HepG2 (cell line): ENCODE results near the gene CENPP. TPM values are rescaled to one million over a fixed set of nuclear protein-coding genes. Genes with fewer than 3 reads are reported as not detected.

ENCODE experiments used
- CSRNP2 ChIP-seq: sonication (generic); formaldehyde crosslinking; conservative IDR thresholded peaks from 2 replicates; pipeline ENCODE4 v1.8.0; 2022; ENCODE audit warnings: low read depth, missing genetic modification reagents
- E2F1 ChIP-seq: sonication (generic); formaldehyde crosslinking; IDR thresholded peaks from 2 replicates; pipeline ENCODE4 v1.5.0; 2020; ENCODE audit warnings: missing genetic modification reagents
- EEA1 ChIP-seq: sonication (generic); formaldehyde crosslinking; IDR thresholded peaks from 2 replicates; pipeline ENCODE4 v1.5.1; 2020; ENCODE audit warnings: mild to moderate bottlenecking, missing genetic modification reagents, borderline replicate concordance
- FOSL1 ChIP-seq: sonication (generic); formaldehyde crosslinking; IDR thresholded peaks from 2 replicates; pipeline ENCODE4 v1.9.0; 2021; ENCODE audit warnings: missing genetic modification reagents, borderline replicate concordance
- FOXJ3 ChIP-seq: sonication (generic); formaldehyde crosslinking; IDR thresholded peaks from 2 replicates; pipeline ENCODE4 v1.4.0; 2020; ENCODE audit warnings: missing genetic modification reagents, mild to moderate bottlenecking, borderline replicate concordance
- FOXP1 ChIP-seq, 2 experiments: fragments of 450-650 bp in 1 of 2; IDR thresholded peaks; 2 replicates each; pipeline ENCODE4 v1.6.1; 2017 to 2018; ENCODE audit warnings: antibody characterized with exemption in 1 of 2
- GMEB1 ChIP-seq: sonication (generic); formaldehyde crosslinking; IDR thresholded peaks from 2 replicates; pipeline ENCODE4 v1.5.1; 2020; ENCODE audit warnings: missing genetic modification reagents, mild to moderate bottlenecking, borderline replicate concordance
- MAFK ChIP-seq, 2 experiments: IDR thresholded peaks in 1 of 2; conservative IDR thresholded peaks in 1 of 2; 2 replicates each; pipeline ENCODE4 v1.6.1; 2011; ENCODE audit warnings: improper control_type of control experiment in 2 of 2, low read length in 2 of 2
- NKX3-1 ChIP-seq: sonication (generic); formaldehyde crosslinking; IDR thresholded peaks from 2 replicates; pipeline ENCODE4 v1.5.0; 2020; ENCODE audit warnings: missing genetic modification reagents
- PHF5A ChIP-seq: IDR thresholded peaks from one replicate; pipeline ENCODE4 v1.6.1; 2018; ENCODE audit warnings: low read depth, missing genetic modification reagents; ENCODE audit not compliant: unreplicated experiment
- SAFB2 ChIP-seq: sonication (generic); formaldehyde crosslinking; IDR thresholded peaks from 2 replicates; pipeline ENCODE4 v1.5.1; 2020; ENCODE audit warnings: missing genetic modification reagents, low read depth, mild to moderate bottlenecking, borderline replicate concordance
- STAG1 ChIP-seq: sonication (generic); formaldehyde crosslinking; IDR thresholded peaks from 2 replicates; pipeline ENCODE4 v1.4.0; 2020; ENCODE audit warnings: missing genetic modification reagents
- TSC22D2 ChIP-seq: sonication (generic); formaldehyde crosslinking; IDR thresholded peaks from 2 replicates; pipeline ENCODE4 v1.5.1; 2020; ENCODE audit warnings: missing genetic modification reagents, mild to moderate bottlenecking, borderline replicate concordance
- ZBTB33 ChIP-seq: sonication (generic); formaldehyde crosslinking; IDR thresholded peaks from 2 replicates; pipeline ENCODE4 v1.4.0; 2020; ENCODE audit warnings: missing genetic modification reagents
- ZFX ChIP-seq: sonication (generic); formaldehyde crosslinking; IDR thresholded peaks from 2 replicates; pipeline ENCODE4 v1.4.0; 2020; ENCODE audit warnings: mild to moderate bottlenecking, low read depth, missing genetic modification reagents, moderate library complexity
- ZNF496 ChIP-seq: sonication (generic); formaldehyde crosslinking; IDR thresholded peaks from 2 replicates; pipeline ENCODE4 v1.8.1; 2023; ENCODE audit warnings: mild to moderate bottlenecking, moderate library complexity, missing genetic modification reagents; ENCODE audit not compliant: insufficient replicate concordance
- ZNF567 ChIP-seq: sonication (generic); formaldehyde crosslinking; IDR thresholded peaks from 2 replicates; pipeline ENCODE4 v1.8.1; 2023; ENCODE audit warnings: mild to moderate bottlenecking, missing genetic modification reagents, borderline replicate concordance
- ZNF569 ChIP-seq: sonication (generic); formaldehyde crosslinking; IDR thresholded peaks from 2 replicates; pipeline ENCODE4 v1.5.0; 2020; ENCODE audit warnings: mild to moderate bottlenecking, missing genetic modification reagents, moderate library complexity, borderline replicate concordance
- ZNF710 ChIP-seq: sonication (generic); formaldehyde crosslinking; IDR thresholded peaks from 2 replicates; pipeline ENCODE4 v1.5.0; 2020; ENCODE audit warnings: mild to moderate bottlenecking, missing genetic modification reagents, borderline replicate concordance
- ZNF788 ChIP-seq: sonication (generic); formaldehyde crosslinking; IDR thresholded peaks from 2 replicates; pipeline ENCODE4 v1.5.0; 2020; ENCODE audit warnings: mild to moderate bottlenecking, missing genetic modification reagents, borderline replicate concordance
- polyA plus RNA-seq, 8 experiments: library from polyadenylated mRNA; depleted of rRNA in 3 of 8; stranded (reverse) in 7 of 8; unstranded in 1 of 8; fragments of >200 nt; fragmentation: Illumina TruSeq in 4 of 8; extraction: Trizol in 4 of 8; gene quantifications; 2 replicates each; pipeline versions ENCODE4 v1.2.1 to v1.2.3, GENCODE V29; 2011 to 2016; ENCODE audit warnings: low read depth in 4 of 8, missing spikeins in 1 of 8, mixed read lengths in 1 of 8; ENCODE audit not compliant: insufficient read depth in 1 of 8
- total RNA-seq, 5 experiments: library from RNA; depleted of rRNA; stranded (reverse); fragments of >200 nt; fragmentation: Illumina TruSeq; extraction: Trizol; gene quantifications; 2 replicates each; pipeline ENCODE4 v1.2.3, GENCODE V29; 2016; ENCODE audit warnings: low read depth in 1 of 5

The CENPP gene
- total and polyA plus RNA-seq, 2 of the 13 experiments (the other 11 are each of a cell fraction or from before 2014, with no cell fraction given), result 2.0 to 11.4 TPM

GRCh38 chr9:92615790-92616189, 290.0 kb downstream of the CENPP start (continued):
- TF ChIP-seq ZBTB33 (CRISPR knock-in tag), result no peak
- no peak for TF ChIP-seq ZNF496 (CRISPR knock-in tag)
- no peak for TF ChIP-seq ZNF788 (CRISPR knock-in tag)
- TF ChIP-seq FOSL1, result no peak
- TF ChIP-seq EEA1 (CRISPR knock-in tag), result no peak
- TF ChIP-seq ZNF710, result peak; percentile 55; the same call in 1 of the 2 replicates
- no peak for TF ChIP-seq ZNF569
- TF ChIP-seq E2F1 (CRISPR knock-in tag), result no peak
- no peak for TF ChIP-seq GMEB1 (CRISPR knock-in tag)
- TF ChIP-seq FOXP1 (IDR thresholded peaks at IDR 0.05), result no peak
- no peak for TF ChIP-seq FOXP1 (CRISPR knock-in tag; IDR thresholded peaks at IDR 0.05)
- TF ChIP-seq SAFB2 (CRISPR knock-in tag), result no peak
- TF ChIP-seq PHF5A (CRISPR knock-in tag), result no peak
- peak; percentile 39; the same call in 1 of the 2 replicates for TF ChIP-seq ZFX (CRISPR knock-in tag)
- TF ChIP-seq FOXJ3, result no peak
- no peak for TF ChIP-seq TSC22D2
- TF ChIP-seq STAG1 (CRISPR knock-in tag), result no peak
- no peak for TF ChIP-seq MAFK (conservative IDR thresholded peaks at IDR 0.05 in 1 of 2, IDR thresholded peaks at IDR 0.05 in 1 of 2; ENCODE audit: low read length in 2 of 2)
- no peak for TF ChIP-seq ZNF567 (CRISPR knock-in tag)
- TF ChIP-seq CSRNP2 (CRISPR knock-in tag), result no peak
- TF ChIP-seq NKX3-1 (CRISPR knock-in tag), result no peak
